HEK293T (cell line): ENCODE results near the gene JMJD1C.

Experiments
- CTCF ChIA-PET: fragments of 350-600 bp; formaldehyde crosslinking; extraction: SDS; loops from one replicate; lab custom pipeline; 2021; ENCODE audit warnings: antibody characterized with exemption, inconsistent platforms; lab: Yijun Ruan, JAX
- POLR2A ChIA-PET: fragments of 350-600 bp; formaldehyde crosslinking; extraction: SDS; loops from one replicate; lab custom pipeline; 2020; ENCODE audit warnings: antibody characterized with exemption, inconsistent platforms; lab: Yijun Ruan, JAX
- DNase-seq: peaks from one replicate; pipeline ENCODE4 v3.0.0; 2012; ENCODE audit warnings: mixed read lengths; ENCODE audit errors: extremely low spot score
- ARNT ChIP-seq: fragments of 450-650 bp; IDR thresholded peaks from 2 replicates; pipeline ENCODE4 v1.6.1; 2017; ENCODE audit warnings: mild to moderate bottlenecking
- BHLHE40 ChIP-seq: fragments of 450-650 bp; IDR thresholded peaks from 2 replicates; pipeline ENCODE4 v1.6.1; 2016; ENCODE audit warnings: mild to moderate bottlenecking, moderate library complexity, borderline replicate concordance
- CTBP1 ChIP-seq: fragments of 450-650 bp; IDR thresholded peaks from 2 replicates; pipeline ENCODE4 v1.6.1; 2016; ENCODE audit warnings: borderline replicate concordance
- ELF4 ChIP-seq: fragments of 450-650 bp; IDR thresholded peaks from 2 replicates; pipeline ENCODE4 v1.6.1; 2017; ENCODE audit warnings: antibody characterized with exemption
- FOXA1 ChIP-seq: fragments of 450-650 bp; IDR thresholded peaks from 2 replicates; pipeline ENCODE4 v1.6.1; 2016; ENCODE audit warnings: mild to moderate bottlenecking
- FOXK2 ChIP-seq: fragments of 450-650 bp; IDR thresholded peaks from 2 replicates; pipeline ENCODE4 v1.6.1; 2016; ENCODE audit warnings: mild to moderate bottlenecking
- FOXM1 ChIP-seq: fragments of 450-650 bp; IDR thresholded peaks from 2 replicates; pipeline ENCODE4 v1.6.1; 2017; ENCODE audit warnings: mild to moderate bottlenecking, borderline replicate concordance
- HDGF ChIP-seq: fragments of 450-650 bp; IDR thresholded peaks from 2 replicates; pipeline ENCODE4 v1.6.1; 2017; ENCODE audit warnings: antibody characterized with exemption, borderline replicate concordance
- L3MBTL2 ChIP-seq: fragments of 450-650 bp; conservative IDR thresholded peaks from 2 replicates; pipeline ENCODE4 v1.6.1; 2016; ENCODE audit warnings: mild to moderate bottlenecking
- LEF1 ChIP-seq: fragments of 450-650 bp; IDR thresholded peaks from 2 replicates; pipeline ENCODE4 v1.6.1; 2017; ENCODE audit warnings: mild to moderate bottlenecking, borderline replicate concordance
- NFRKB ChIP-seq: fragments of 450-650 bp; IDR thresholded peaks from 2 replicates; pipeline ENCODE4 v1.6.1; 2016; ENCODE audit warnings: mild to moderate bottlenecking, moderate library complexity
- SP1 ChIP-seq: fragments of 450-650 bp; IDR thresholded peaks from 2 replicates; pipeline ENCODE4 v1.6.1; 2017
- SUZ12 ChIP-seq: fragments of 450-650 bp; IDR thresholded peaks from 2 replicates; pipeline ENCODE4 v1.6.1; 2016; ENCODE audit warnings: mild to moderate bottlenecking
- TARDBP ChIP-seq: fragments of 450-650 bp; IDR thresholded peaks from 2 replicates; pipeline ENCODE4 v1.6.1; 2016
- ZNF384 ChIP-seq: fragments of 450-650 bp; IDR thresholded peaks from 2 replicates; pipeline ENCODE4 v1.6.1; 2016
- TF ChIP-seq, protein P1 (sequence below): fragments of 450-650 bp; IDR thresholded peaks from 2 replicates; pipeline ENCODE4 v1.6.1; 2016

JMJD1C gene

GRCh38 chr10:63228237-63228636 lies 237.5 kb downstream of the JMJD1C start:
- POLR2A ChIA-PET = no interaction called here
- no peak for DNase-seq
- CTCF ChIA-PET = interaction anchor here (0.7 kb wide), 1 partner anchor 11 kb away, joined by 3 read pairs; no protein-coding TSS in a partner anchor
- TF ChIP-seq LEF1 (no peak), ZNF384 (no peak), FOXA1 (no peak), CTBP1 (no peak), ELF4 (no peak), NFRKB (no peak), TARDBP (no peak), SP1 (no peak), FOXM1 (no peak)
- TF ChIP-seq, protein P1, sequence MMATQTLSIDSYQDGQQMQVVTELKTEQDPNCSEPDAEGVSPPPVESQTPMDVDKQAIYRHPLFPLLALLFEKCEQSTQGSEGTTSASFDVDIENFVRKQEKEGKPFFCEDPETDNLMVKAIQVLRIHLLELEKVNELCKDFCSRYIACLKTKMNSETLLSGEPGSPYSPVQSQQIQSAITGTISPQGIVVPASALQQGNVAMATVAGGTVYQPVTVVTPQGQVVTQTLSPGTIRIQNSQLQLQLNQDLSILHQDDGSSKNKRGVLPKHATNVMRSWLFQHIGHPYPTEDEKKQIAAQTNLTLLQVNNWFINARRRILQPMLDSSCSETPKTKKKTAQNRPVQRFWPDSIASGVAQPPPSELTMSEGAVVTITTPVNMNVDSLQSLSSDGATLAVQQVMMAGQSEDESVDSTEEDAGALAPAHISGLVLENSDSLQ = no peak

- TF ChIP-seq SP1 (no peak), L3MBTL2 (no peak), BHLHE40 (no peak), ZNF384 (no peak), FOXM1 (no peak)
- TF ChIP-seq, protein P1 = no peak
- CTCF ChIA-PET = no interaction called here
- DNase-seq = no peak
- POLR2A ChIA-PET = no interaction called here
These were observed 238.4 kb downstream of the JMJD1C start for GRCh38 chr10:63227207-63227895.

DNA sequence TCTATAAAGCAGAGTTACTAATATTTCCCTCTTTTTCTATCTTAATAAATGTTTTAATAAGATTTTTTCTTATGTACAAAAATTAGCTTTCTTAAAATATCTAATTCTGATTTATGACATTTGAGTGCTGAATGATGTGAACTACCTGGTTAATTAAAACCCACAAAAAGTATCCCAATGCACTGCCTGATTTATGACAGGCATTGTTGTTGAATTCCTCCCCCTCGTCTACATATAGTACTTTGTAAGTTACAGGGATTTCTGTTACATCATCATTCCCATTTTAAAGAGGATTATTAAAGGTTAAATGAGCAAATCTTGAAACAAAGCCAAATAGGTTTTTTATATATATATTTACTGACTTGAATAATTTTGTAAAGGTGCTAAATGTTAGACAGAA lies 241.5 kb downstream of the JMJD1C start:
- TF ChIP-seq LEF1 = no peak
- TF ChIP-seq, protein P1 = peak; percentile 54
- CTCF ChIA-PET = no interaction called here
- DNase-seq = no peak
- POLR2A ChIA-PET = no interaction called here

DNA sequence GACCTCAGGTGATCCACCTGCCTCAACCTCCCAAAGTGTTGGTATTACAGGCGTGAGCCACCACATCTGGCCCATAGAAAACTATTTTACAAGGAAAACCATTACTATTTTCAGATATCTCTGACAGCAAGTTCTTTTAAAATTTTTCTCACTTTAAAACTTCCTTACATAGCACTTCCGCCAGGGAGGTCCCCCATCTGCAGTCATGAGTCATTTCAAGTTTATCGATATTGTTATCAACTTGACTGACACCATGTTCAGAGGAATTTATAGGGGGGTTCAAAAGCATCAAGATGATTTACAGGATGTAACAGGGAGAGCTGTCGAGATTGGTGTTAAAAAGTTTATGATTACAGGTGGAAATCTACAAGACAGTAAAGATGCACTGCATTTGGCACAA lies 243.8 kb downstream of the JMJD1C start:
- ChIA-PET POLR2A (no interaction called here), CTCF (no interaction called here)
- no peak for DNase-seq
- TF ChIP-seq SUZ12 = no peak
- TF ChIP-seq, protein P1 = 0 out of 2 replicates have a peak, but pooled peaks have one; percentile 16
- no peak for TF ChIP-seq ARNT

- ChIA-PET POLR2A (no interaction called here), CTCF (no interaction called here)
- no peak for TF ChIP-seq ELF4
- TF ChIP-seq BHLHE40 = no peak
- TF ChIP-seq, protein P1 = no peak
- TF ChIP-seq HDGF = no peak
- no peak for TF ChIP-seq FOXA1
- no peak for TF ChIP-seq SP1
- TF ChIP-seq ZNF384 = no peak
- TF ChIP-seq SUZ12 = no peak
- TF ChIP-seq FOXM1 = no peak
- DNase-seq = no peak
These were observed 246.0 kb downstream of the JMJD1C start for GRCh38 chr10:63219749-63220148.

DNA sequence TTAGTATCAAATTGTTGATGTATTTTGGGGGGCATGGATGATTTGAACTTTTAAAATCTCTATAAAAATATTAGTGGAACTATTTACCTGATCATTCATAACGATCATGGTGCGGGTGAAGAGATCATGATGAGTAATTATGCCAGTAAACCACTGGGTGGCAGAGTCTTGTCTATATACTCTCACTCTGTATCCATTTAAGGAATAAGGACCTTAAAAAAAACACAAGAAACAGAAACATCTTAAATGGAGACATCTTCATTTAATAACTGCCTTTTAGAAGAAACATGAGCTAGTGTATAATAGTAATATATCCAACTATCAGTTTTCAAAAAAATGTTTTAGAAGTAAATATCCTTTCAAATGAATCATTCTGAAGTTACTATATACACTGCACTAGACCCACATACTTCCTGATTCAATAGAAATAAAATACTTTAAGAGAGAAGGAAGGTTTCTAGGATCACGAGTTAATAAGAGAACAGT lies 248.6 kb downstream of the JMJD1C start:
- POLR2A ChIA-PET = no interaction called here
- peak; percentile 25 for DNase-seq
- CTCF ChIA-PET = interaction anchor here (0.6 to 0.9 kb wide), 7 partner anchors 11 to 1814 kb away, joined by 3 to 12 read pairs (median 3); no protein-coding TSS in a partner anchor
- TF ChIP-seq SUZ12 = no peak
- TF ChIP-seq FOXK2 = no peak
- TF ChIP-seq TARDBP = no peak
- peak; percentile 75 for TF ChIP-seq ZNF384
- no peak for TF ChIP-seq BHLHE40
- no peak for TF ChIP-seq CTBP1
- no peak for TF ChIP-seq SP1
